Aorta (tissue), 5 donors: ENCODE results near the gene GMCL2. TPM values are rescaled to one million over a fixed set of nuclear protein-coding genes. Genes with fewer than 3 reads are reported as not detected.

Source experiments
- ATAC-seq: fragments of 200-7000 bp; cut with Tn5 transposase; one replicate; pipeline ENCODE4 v1.9.1; 2022; ENCODE audit warnings: moderate library complexity; ENCODE audit not compliant: low FRiP score
- DNase-seq, 2 donors: peaks; one replicate each; pipeline ENCODE4 v3.0.0-alpha.2; 2020
- H3K27ac ChIP-seq, 2 donors: one replicate each; pipeline ENCODE4 v1.5.1; 2013; ENCODE audit warnings: low read length in 2 of 2, mild to moderate bottlenecking in 2 of 2, moderate library complexity in 2 of 2, control low read depth in 1 of 2, inconsistent platforms in 1 of 2, low read depth in 1 of 2
- H3K27me3 ChIP-seq, 2 donors: one replicate each; pipeline ENCODE4 v1.6.1; 2013; ENCODE audit warnings: control low read depth in 1 of 2, low read length in 1 of 2, mild to moderate bottlenecking in 1 of 2, moderate library complexity in 1 of 2; ENCODE audit not compliant: insufficient read depth in 2 of 2, control insufficient read depth in 1 of 2
- H3K36me3 ChIP-seq, 2 donors: one replicate each; pipeline ENCODE4 v1.6.1; 2013; ENCODE audit warnings: control low read depth in 1 of 2, low read length in 1 of 2, mild to moderate bottlenecking in 1 of 2; ENCODE audit not compliant: insufficient read depth in 2 of 2, control insufficient read depth in 1 of 2
- H3K4me1 ChIP-seq, 2 donors: one replicate each; pipeline ENCODE4 v1.6.1; 2013; ENCODE audit warnings: low read length in 2 of 2, control low read depth in 1 of 2, mild to moderate bottlenecking in 1 of 2, moderate library complexity in 1 of 2; ENCODE audit not compliant: insufficient read depth in 2 of 2, control insufficient read depth in 1 of 2
- H3K4me3 ChIP-seq, 2 donors: one replicate each; pipeline ENCODE4 v1.5.1; 2013; ENCODE audit warnings: low read length in 2 of 2, control low read depth in 1 of 2, mild to moderate bottlenecking in 1 of 2
- H3K9me3 ChIP-seq: one replicate; pipeline ENCODE4 v1.6.1; 2013; ENCODE audit warnings: mild to moderate bottlenecking, low read length; ENCODE audit not compliant: control insufficient read depth
- WGBS, 2 donors: extraction: QIAGEN DNeasy Blood & Tissue Kit; methylation state at CpG; one replicate each; pipeline ENCODE4 v1.1.7; 2013; 5-methylcytosine and 5-hydroxymethylcytosine counted together
- intact Hi-C, 2 donors: fragments of 100-400 bp; cut with DNase I; formaldehyde crosslinking; loops; one replicate each; pipeline versions ENCODE4 v1.14.2 to v1.15.0; 2022
- long read RNA-seq, 2 donors: library from polyadenylated mRNA; unstranded; transcript quantifications; one replicate each; pipeline ENCODE4 v2.0.0, GENCODE V29; 2020 to 2021
- polyA plus RNA-seq, 2 donors: library from polyadenylated mRNA; stranded (reverse); fragments of 200-250 nt; gene quantifications; one replicate each; pipeline ENCODE4 v1.2.3, GENCODE V29; 2013
- total RNA-seq, 2 donors: library from RNA; stranded (reverse); fragmentation: NEBNext Ultra II Directional; extraction: Animal tissue kit (Norgen Biotek cat#: 25700); gene quantifications; one replicate each; pipeline ENCODE4 v1.2.1, GENCODE V29; 2021
- donor health status: healthy with polysubstance abuse.
- donor health status: Bipolar disorder and iron deficiency.
- donor health status: DM: no; HTN: no; CAD: no.
- donor health status: DM: no; HTN: no; CAD: no.
- donor health status: DM: yes; HTN: yes; CAD: no.

Gene GMCL2, protein sequence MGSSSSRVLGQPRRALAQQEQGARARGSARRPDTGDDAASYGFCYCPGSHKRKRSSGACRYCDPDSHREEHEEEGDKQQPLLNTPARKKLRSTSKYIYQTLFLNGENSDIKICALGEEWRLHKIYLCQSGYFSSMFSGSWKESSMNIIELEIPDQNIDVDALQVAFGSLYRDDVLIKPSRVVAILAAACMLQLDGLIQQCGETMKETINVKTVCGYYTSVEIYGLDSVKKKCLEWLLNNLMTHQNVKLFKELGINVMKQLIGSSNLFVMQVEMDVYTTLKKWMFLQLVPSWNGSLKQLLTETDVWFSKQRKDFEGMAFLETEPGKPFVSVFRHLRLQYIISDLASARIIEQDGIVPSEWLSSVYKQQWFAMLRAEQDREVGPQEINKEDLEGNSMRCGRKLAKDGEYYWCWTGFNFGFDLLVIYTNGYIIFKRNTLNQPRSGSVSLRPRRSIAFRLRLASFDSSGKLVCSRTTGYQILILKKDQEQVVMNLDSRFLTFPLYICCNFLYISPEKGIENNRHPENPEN
- total RNA-seq (not detected), polyA plus RNA-seq (not detected)
- long read RNA-seq, donor 1 = 0 reads
- long read RNA-seq, donor 2 = 0 reads

GRCh38 chr5:178187014-178187413, at the start of gene GMCL2:
Gene GMCL2 (minus strand): TSS chr5:178187371. CDS start chr5:178187299, 72 bp downstream.
- H3K9me3 ChIP-seq = no peaks in the 10 kb centered on the region
- H3K27ac ChIP-seq = no peak within 1 kb of the TSS
- peak in 1 of 2 donors; percentile 73 for DNase-seq
- intact Hi-C loops = no loop called here
- 67 to 72% methylated on average over 27 of the region's 27 CpGs for WGBS, 2 donors
- no peak within 1 kb of the TSS for H3K4me3 ChIP-seq
- no peaks in the 10 kb centered on the region for H3K36me3 ChIP-seq
- ATAC-seq = no peak
- no peaks in the 10 kb centered on the region for H3K4me1 ChIP-seq
- H3K27me3 ChIP-seq = no peaks in the 10 kb centered on the region

- no peak for ATAC-seq
- Histone ChIP-seq H3K36me3 (no peaks in the 10 kb centered on the region), H3K4me1 (no peaks in the 10 kb centered on the region), H3K4me3 (no peak overlapping the region), H3K27me3 (no peaks in the 10 kb centered on the region), H3K9me3 (no peaks in the 10 kb centered on the region), H3K27ac (no peak overlapping the region)
- intact Hi-C loops = no loop called here
- DNase-seq = peak in 1 of 2 donors; percentile 55
- 28 to 34% methylated on average over 4 of the region's 4 CpGs for WGBS, 2 donors
Measured at GRCh38 chr5:178236679-178237078, 49.5 kb upstream of the GMCL2 start.

- WGBS, 2 donors = 90 to 94% methylated on average over 9 of the region's 9 CpGs
- no peaks in the 10 kb centered on the region for H3K4me1 ChIP-seq
- DNase-seq = no peak
Measured at GRCh38 chr5:178236126-178236525, 49.0 kb upstream of the GMCL2 start.

DNA sequence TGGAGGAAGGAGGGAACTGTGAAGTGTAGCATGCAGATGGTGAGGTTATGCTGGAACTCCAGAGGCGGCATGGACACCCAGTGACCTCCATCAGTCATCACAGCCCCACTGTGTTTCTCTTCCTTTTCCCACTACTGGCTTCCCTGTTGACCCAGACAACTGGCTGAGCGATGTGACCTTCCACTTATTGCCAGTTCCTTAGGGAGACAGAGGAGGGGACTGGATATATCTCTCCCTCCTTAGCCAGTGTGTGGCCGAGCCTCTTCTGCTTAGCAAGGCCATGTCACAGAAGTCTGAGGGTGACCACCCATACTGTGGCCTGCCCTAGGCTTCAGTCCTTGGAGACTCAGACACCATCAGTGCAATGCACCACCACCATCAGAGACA, 48.4 kb upstream of the GMCL2 start:
- intact Hi-C loops = no loop called here
- H3K4me1 ChIP-seq = peaks cover 0 to 2% of the 10 kb centered on the region in 2 donors
- 71 to 90% methylated on average over 3 of the region's 3 CpGs for WGBS, 2 donors
- H3K27me3 ChIP-seq = no peaks in the 10 kb centered on the region
- no peak for ATAC-seq
- H3K9me3 ChIP-seq = no peaks in the 10 kb centered on the region
- no peak for DNase-seq
- H3K36me3 ChIP-seq = peaks cover 0 to 2% of the 10 kb centered on the region in 2 donors
- H3K27ac ChIP-seq = no peak overlapping the region
- H3K4me3 ChIP-seq = no peak overlapping the region

More at GRCh38 chr5:178236126-178236525, 49.0 kb upstream of the GMCL2 start:
- intact Hi-C loops = no loop called here
- Histone ChIP-seq H3K4me3 (no peak overlapping the region), H3K9me3 (no peaks in the 10 kb centered on the region), H3K27me3 (no peaks in the 10 kb centered on the region), H3K27ac (no peak overlapping the region), H3K36me3 (no peaks in the 10 kb centered on the region)
- ATAC-seq = no peak

DNA sequence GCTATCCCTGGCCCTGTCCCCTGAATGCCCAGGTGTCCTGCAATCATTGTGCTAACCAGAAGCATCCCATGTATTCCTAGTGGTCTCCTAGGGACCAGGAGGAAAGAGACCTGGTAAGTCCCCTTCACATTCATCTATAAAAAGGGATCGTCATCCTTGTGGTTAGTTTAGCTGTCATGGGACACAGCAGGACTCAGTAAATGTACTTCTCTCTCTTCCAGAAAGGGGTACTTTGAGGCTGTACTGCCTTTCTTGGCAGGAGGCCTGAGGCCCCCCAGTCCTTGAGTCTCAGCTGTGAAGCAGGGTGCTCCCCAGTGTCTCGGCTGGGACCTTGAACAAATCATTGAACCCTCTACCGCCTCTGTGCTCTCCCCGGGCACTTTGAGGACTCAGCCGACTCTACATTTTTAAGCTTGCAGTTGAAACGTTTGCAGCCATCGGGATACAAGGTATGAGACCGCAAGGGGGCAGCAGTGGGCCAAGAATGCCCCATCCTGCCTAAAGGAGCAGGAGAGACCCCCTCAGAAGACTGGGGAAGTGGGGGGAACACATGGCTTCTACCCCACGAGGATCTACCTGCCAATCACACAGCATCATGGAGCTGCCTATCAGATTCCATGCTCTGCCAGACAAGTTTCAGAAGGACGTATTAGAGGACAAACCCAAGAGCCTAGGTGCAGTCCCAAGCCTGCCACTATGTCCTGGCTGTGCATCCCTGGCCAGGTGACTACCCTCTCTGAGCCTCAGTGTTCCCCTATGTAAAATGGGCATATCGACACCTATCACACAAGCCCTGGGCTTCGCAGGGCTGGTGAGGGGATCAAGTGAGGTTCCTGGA, 47.8 kb upstream of the GMCL2 start:
- Histone ChIP-seq H3K27ac (no peak overlapping the region), H3K4me1 (peaks cover 0 to 2% of the 10 kb centered on the region in 2 donors), H3K9me3 (no peaks in the 10 kb centered on the region), H3K36me3 (peaks cover 0 to 2% of the 10 kb centered on the region in 2 donors), H3K27me3 (no peaks in the 10 kb centered on the region), H3K4me3 (no peak overlapping the region)
- peak; percentile 83 to 89 for DNase-seq
- 26% methylated on average over 12 of the region's 12 CpGs for WGBS, 2 donors
- ATAC-seq = no peak
- intact Hi-C loops = no loop called here

DNA sequence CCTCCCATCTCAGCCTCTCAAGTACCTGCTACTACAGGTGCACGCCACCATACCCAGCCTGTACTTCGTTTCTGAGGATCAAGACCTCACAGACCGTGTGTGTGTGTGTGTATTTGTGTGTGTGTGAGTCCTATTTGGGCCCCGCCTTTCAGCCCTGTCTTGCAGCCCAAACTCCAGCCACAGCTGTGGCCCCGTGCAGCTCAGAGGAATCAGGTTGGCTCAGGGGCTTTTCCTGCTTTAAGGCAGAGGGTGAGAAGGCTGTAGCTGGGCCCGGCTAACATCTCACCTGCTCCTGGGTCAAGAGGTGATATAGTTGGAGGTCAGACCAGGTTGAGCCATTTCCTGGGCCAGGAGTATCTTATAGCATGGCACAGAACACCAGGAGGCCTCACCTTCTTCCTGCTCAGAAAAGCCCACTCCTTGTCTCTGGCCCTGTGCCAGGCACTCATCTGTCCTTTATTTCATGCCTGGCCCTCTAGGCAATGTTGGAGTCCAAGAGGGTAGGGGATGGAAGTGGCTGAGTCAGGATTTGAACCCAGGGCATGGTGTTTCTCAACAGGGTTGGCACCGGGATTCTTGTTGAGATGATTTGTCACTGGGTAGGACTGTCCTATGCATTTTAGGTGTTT, 47.1 kb upstream of the GMCL2 start:
- intact Hi-C loops = no loop called here
- no peak overlapping the region for H3K27ac ChIP-seq
- WGBS, 2 donors = 93% methylated on average over 7 of the region's 7 CpGs

GRCh38 chr5:178232920-178233429, 45.8 kb upstream of the GMCL2 start:
- H3K4me1 ChIP-seq = peaks cover 0 to 2% of the 10 kb centered on the region in 2 donors
- H3K4me3 ChIP-seq = peak overlapping the region; percentile 45 to 69
- H3K9me3 ChIP-seq = no peaks in the 10 kb centered on the region
- H3K36me3 ChIP-seq = peaks cover 0 to 6% of the 10 kb centered on the region in 2 donors
- WGBS, 2 donors = 70 to 73% methylated on average over 11 of the region's 11 CpGs
- DNase-seq (peak in 1 of 2 donors; percentile 60), ATAC-seq (no peak)
- intact Hi-C loops = no loop called here
- H3K27ac ChIP-seq = peak overlapping the region; percentile 47 to 65
- H3K27me3 ChIP-seq = no peaks in the 10 kb centered on the region

More for the DNA sequence above, 47.1 kb upstream of the GMCL2 start:
- Histone ChIP-seq H3K36me3 (peaks cover 0 to 3% of the 10 kb centered on the region in 2 donors), H3K4me3 (no peak overlapping the region), H3K27me3 (no peaks in the 10 kb centered on the region), H3K9me3 (no peaks in the 10 kb centered on the region), H3K4me1 (peaks cover 0 to 2% of the 10 kb centered on the region in 2 donors)
- no peak for DNase-seq
- ATAC-seq = no peak
